B cell (primary cell): ENCODE measurements around the gene UMAD1. TPM values are rescaled to one million over a fixed set of nuclear protein-coding genes. Genes with fewer than 3 reads are reported as not detected.

ENCODE experiments used
- ATAC-seq: fragments of 200-7000 bp; cut with Tn5 transposase; one replicate; pipeline ENCODE4 v1.10.0; 2021; ENCODE audit warnings: low read depth, mild to moderate bottlenecking, moderate number of reproducible peaks, moderate library complexity
- CTCF ChIA-PET: fragments of 350-600 bp; sonication (Branson Sonifier 250); formaldehyde crosslinking; loops from one replicate; lab custom pipeline; 2021; ENCODE audit warnings: antibody characterized with exemption, inconsistent platforms; lab: Charles Lee
- POLR2A ChIA-PET: fragments of 350-600 bp; sonication (Branson Sonifier 250); formaldehyde crosslinking; loops from one replicate; lab custom pipeline; 2021; ENCODE audit warnings: antibody characterized with exemption; lab: Charles Lee
- DNase-seq: peaks from one replicate; pipeline ENCODE4 v3.0.0; 2013
- H2AFZ ChIP-seq: 2 replicates; pipeline ENCODE4 v1.6.1; 2012; ENCODE audit warnings: mild to moderate bottlenecking, low read depth, low read length; ENCODE audit not compliant: insufficient read depth, poor library complexity, severe bottlenecking
- H3K27ac ChIP-seq, 2 donors: 1 replicate in 1 of 2; 2 replicates in 1 of 2; pipeline ENCODE4 v1.5.1; 2012 to 2013; ENCODE audit warnings: low read length in 2 of 2, mild to moderate bottlenecking in 2 of 2, moderate library complexity in 1 of 2
- H3K27me3 ChIP-seq, 4 experiments: fragments of 200-600 bp in 1 of 4; sonication (generic) in 1 of 4; replicated peaks in 1 of 4; 1 replicate in 2 of 4; 2 replicates in 2 of 4; pipeline versions ENCODE4 v1.6.1 to v1.7.0; 2013 to 2016; ENCODE audit warnings: low read length in 3 of 4, mild to moderate bottlenecking in 2 of 4, mixed read lengths in 1 of 4, moderate library complexity in 1 of 4; ENCODE audit not compliant: insufficient read depth in 4 of 4, control insufficient read depth in 3 of 4; ENCODE audit errors: control extremely low read depth in 1 of 4
- H3K36me3 ChIP-seq, 2 experiments: replicated peaks in 1 of 2; 1 replicate in 1 of 2; 2 replicates in 1 of 2; pipeline versions ENCODE4 v1.6.1 to v1.7.1; 2013; ENCODE audit warnings: low read length in 1 of 2; ENCODE audit not compliant: insufficient read depth in 2 of 2, control insufficient read depth in 1 of 2; ENCODE audit errors: control extremely low read depth in 1 of 2, extremely low read depth in 1 of 2
- H3K4me1 ChIP-seq, 2 donors: fragments of 200-600 bp in 1 of 2; sonication (generic) in 1 of 2; 1 replicate in 1 of 2; 2 replicates in 1 of 2; pipeline versions ENCODE4 v1.5.1 to v1.6.1; 2013 to 2017; ENCODE audit warnings: low read length in 2 of 2; ENCODE audit not compliant: control insufficient read depth in 2 of 2, insufficient read depth in 2 of 2
- H3K4me2 ChIP-seq: replicated peaks from 2 replicates; pipeline ENCODE3; 2012; ENCODE audit warnings: mild to moderate bottlenecking, low read depth, low read length; ENCODE audit not compliant: poor library complexity, severe bottlenecking
- H3K4me3 ChIP-seq, 5 experiments: fragments of 200-600 bp in 1 of 5; sonication (generic) in 1 of 5; 1 replicate in 3 of 5; 2 replicates in 2 of 5; pipeline versions ENCODE4 v1.5.1 to v1.7.0; 2011 to 2016; ENCODE audit warnings: low read length in 4 of 5, mild to moderate bottlenecking in 4 of 5, low read depth in 2 of 5, control low read depth in 1 of 5, moderate library complexity in 1 of 5; ENCODE audit not compliant: insufficient read depth in 1 of 5; ENCODE audit errors: control extremely low read depth in 1 of 5, extremely low read depth in 1 of 5
- H3K79me2 ChIP-seq: fragments of 200-600 bp; sonication (generic); one replicate; pipeline ENCODE4 v1.6.0; 2016; ENCODE audit warnings: low read length; ENCODE audit not compliant: control insufficient read depth, insufficient read depth
- H3K9ac ChIP-seq: fragments of 200-600 bp; sonication (generic); 2 replicates; pipeline ENCODE4 v1.6.1; 2017; ENCODE audit warnings: mild to moderate bottlenecking, low read length, moderate library complexity
- H3K9me3 ChIP-seq, 3 donors: one replicate each; pipeline versions ENCODE4 v1.6.1 to v1.7.1; 2013; ENCODE audit warnings: low read length in 2 of 3; ENCODE audit not compliant: control insufficient read depth in 2 of 3, insufficient read depth in 1 of 3; ENCODE audit errors: control extremely low read depth in 1 of 3
- H4K20me1 ChIP-seq: 2 replicates; pipeline ENCODE4 v1.6.0; 2012; ENCODE audit warnings: mild to moderate bottlenecking, low read length; ENCODE audit not compliant: insufficient read depth, control insufficient read depth, poor library complexity, severe bottlenecking
- H3K27ac Mint-ChIP-seq: one replicate; pipeline ENCODE4 v1.8.0; 2021; ENCODE audit warnings: mixed read lengths
- H3K27me3 Mint-ChIP-seq: one replicate; pipeline ENCODE4 v1.8.0; 2021; ENCODE audit warnings: mixed read lengths
- H3K4me1 Mint-ChIP-seq: one replicate; pipeline ENCODE4 v1.8.0; 2021; ENCODE audit warnings: mixed read lengths
- H3K4me3 Mint-ChIP-seq: one replicate; pipeline ENCODE4 v1.8.0; 2021; ENCODE audit warnings: mixed read lengths
- H3K9me3 Mint-ChIP-seq: one replicate; pipeline ENCODE4 v1.8.0; 2022; ENCODE audit warnings: mixed read lengths; ENCODE audit not compliant: insufficient read depth
- EZH2 ChIP-seq: IDR thresholded peaks from 2 replicates; pipeline ENCODE4 v1.6.1; 2012; ENCODE audit warnings: borderline replicate concordance, low read depth, mild to moderate bottlenecking, moderate library complexity, low read length; ENCODE audit not compliant: insufficient read depth, poor library complexity, severe bottlenecking
- WGBS: methylation state at CpG from one replicate; pipeline ENCODE4 v1.1.5; 2013; ENCODE audit warnings: missing lambda C conversion rate; ENCODE audit not compliant: insufficient coverage; 5-methylcytosine and 5-hydroxymethylcytosine counted together
- intact Hi-C: fragments of 100-400 bp; cut with micrococcal nuclease; formaldehyde crosslinking; loops from one replicate; pipeline ENCODE4 v1.10.0; 2022
- polyA plus RNA-seq: library from polyadenylated mRNA; depleted of rRNA; stranded (reverse); fragments of >200 nt; gene quantifications from 2 replicates; pipeline ENCODE4 v1.2.3, GENCODE V29; 2012
- total RNA-seq, 2 donors: library from RNA; stranded (reverse); fragments of 120-200 nt in 1 of 2; gene quantifications; 1 replicate in 1 of 2; 2 replicates in 1 of 2; pipeline versions ENCODE4 v1.2.3 to v1.2.4, GENCODE V29; 2013 to 2022
- TF ChIP-seq, protein P1 (sequence below): fragments of 200-600 bp; IDR thresholded peaks from one replicate; pipeline ENCODE4 v1.8.0; 2022; ENCODE audit warnings: antibody characterized with exemption, mild to moderate bottlenecking

Gene UMAD1
- total and polyA plus RNA-seq, 2 donors (not counting 1 experiment from before 2014, with no cell fraction given): 11.6 to 25.9 TPM

DNA sequence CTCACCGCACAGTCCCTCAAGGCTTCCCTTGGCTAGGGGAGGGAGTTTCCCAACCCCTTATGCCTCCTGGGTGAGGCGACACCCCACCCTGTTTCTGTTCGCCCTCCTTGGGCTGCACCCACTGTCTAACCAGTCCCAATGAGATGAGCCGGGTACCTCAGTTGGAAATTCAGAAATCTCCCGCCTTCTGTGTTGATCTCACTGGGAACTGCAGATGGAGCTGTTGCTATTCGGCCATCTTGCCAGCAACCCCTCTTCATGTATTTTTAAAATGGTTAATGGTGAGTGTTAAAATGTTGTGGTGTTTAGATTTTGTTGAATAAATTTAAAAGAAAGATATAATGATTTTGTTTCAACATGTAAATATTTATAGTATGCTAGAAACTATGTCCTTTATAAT lies 22.0 kb downstream of the UMAD1 start:
- Histone ChIP-seq H4K20me1 (peaks cover 12% of the 10 kb centered on the region), H3K4me3 (no peak overlapping the region), H3K4me2 (no peak overlapping the region), H3K27ac (no peak overlapping the region), H3K9me3 (peaks cover 0 to 1% (median 0%) of the 10 kb centered on the region in 3 donors), H3K27me3 (no peaks in the 10 kb centered on the region), H3K36me3 (no peaks in the 10 kb centered on the region), H3K79me2 (peaks cover 65% of the 10 kb centered on the region), H3K9ac (no peak overlapping the region), H2AFZ (no peak overlapping the region), H3K4me1 (no peaks in the 10 kb centered on the region)
- H3K4me1 Mint-ChIP-seq: peaks cover 42% of the 10 kb centered on the region
- ChIA-PET POLR2A (no interaction called here), CTCF (interaction anchor here (0.7 to 1.3 kb wide), 4 partner anchors 19 to 552 kb away, joined by 3 to 7 read pairs (median 4); no protein-coding TSS in a partner anchor)
- peaks cover 8% of the 10 kb centered on the region for H3K9me3 Mint-ChIP-seq
- ATAC-seq (no peak), DNase-seq (no peak)
- intact Hi-C loops: no loop called here
- TF ChIP-seq EZH2: no peak
- TF ChIP-seq, protein P1, sequence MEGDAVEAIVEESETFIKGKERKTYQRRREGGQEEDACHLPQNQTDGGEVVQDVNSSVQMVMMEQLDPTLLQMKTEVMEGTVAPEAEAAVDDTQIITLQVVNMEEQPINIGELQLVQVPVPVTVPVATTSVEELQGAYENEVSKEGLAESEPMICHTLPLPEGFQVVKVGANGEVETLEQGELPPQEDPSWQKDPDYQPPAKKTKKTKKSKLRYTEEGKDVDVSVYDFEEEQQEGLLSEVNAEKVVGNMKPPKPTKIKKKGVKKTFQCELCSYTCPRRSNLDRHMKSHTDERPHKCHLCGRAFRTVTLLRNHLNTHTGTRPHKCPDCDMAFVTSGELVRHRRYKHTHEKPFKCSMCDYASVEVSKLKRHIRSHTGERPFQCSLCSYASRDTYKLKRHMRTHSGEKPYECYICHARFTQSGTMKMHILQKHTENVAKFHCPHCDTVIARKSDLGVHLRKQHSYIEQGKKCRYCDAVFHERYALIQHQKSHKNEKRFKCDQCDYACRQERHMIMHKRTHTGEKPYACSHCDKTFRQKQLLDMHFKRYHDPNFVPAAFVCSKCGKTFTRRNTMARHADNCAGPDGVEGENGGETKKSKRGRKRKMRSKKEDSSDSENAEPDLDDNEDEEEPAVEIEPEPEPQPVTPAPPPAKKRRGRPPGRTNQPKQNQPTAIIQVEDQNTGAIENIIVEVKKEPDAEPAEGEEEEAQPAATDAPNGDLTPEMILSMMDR: no peak
- no peak overlapping the region for H3K27ac Mint-ChIP-seq
- 93% methylated on average over 3 of the region's 6 CpGs for WGBS
- H3K27me3 Mint-ChIP-seq: no peaks in the 10 kb centered on the region
- H3K4me3 Mint-ChIP-seq: no peak overlapping the region

DNA sequence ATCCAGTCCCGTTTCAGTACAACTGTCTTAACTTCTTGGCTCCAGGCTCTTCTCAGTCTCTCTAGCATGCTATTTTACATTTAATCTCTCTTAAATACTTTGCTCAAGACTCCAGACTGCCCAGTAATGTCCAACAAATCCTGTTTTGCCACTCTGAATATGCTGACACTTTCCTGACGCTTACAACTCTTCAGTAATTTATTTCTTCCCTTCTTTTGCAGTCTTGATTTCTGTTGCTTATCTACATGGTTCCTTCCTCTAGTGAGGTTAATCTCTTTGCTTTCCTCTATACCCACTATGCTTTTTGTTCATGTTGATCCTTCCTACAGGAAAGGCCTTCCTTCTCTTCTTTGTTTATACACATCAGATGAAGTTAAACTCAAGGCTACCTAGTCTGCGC lies 23.7 kb downstream of the UMAD1 start:
- peaks cover 62% of the 10 kb centered on the region for H3K79me2 ChIP-seq
- ATAC-seq: no peak
- POLR2A ChIA-PET: no interaction called here
- no peak overlapping the region for H3K27ac ChIP-seq
- no peaks in the 10 kb centered on the region for H3K36me3 ChIP-seq
- H3K9me3 ChIP-seq: no peaks in the 10 kb centered on the region
- Mint-ChIP-seq H3K4me3 (no peak overlapping the region), H3K4me1 (peaks cover 32% of the 10 kb centered on the region), H3K9me3 (peaks cover 6% of the 10 kb centered on the region), H3K27me3 (no peaks in the 10 kb centered on the region), H3K27ac (no peak overlapping the region)
- intact Hi-C loops: no loop called here
- H3K4me3 ChIP-seq: no peak overlapping the region
- H3K27me3 ChIP-seq: no peaks in the 10 kb centered on the region
- H3K4me2 ChIP-seq: no peak overlapping the region
- H4K20me1 ChIP-seq: peaks cover 12% of the 10 kb centered on the region
- CTCF ChIA-PET: no interaction called here
- WGBS: 68% methylated on average over 2 of the region's 3 CpGs
- TF ChIP-seq, protein P1: no peak
- no peak for TF ChIP-seq EZH2
- no peak overlapping the region for H3K9ac ChIP-seq
- no peak overlapping the region for H2AFZ ChIP-seq
- H3K4me1 ChIP-seq: no peaks in the 10 kb centered on the region
- DNase-seq: no peak
